GM12878 (cell line): ENCODE results near the gene HMGN3. TPM values are rescaled to one million over a fixed set of nuclear protein-coding genes. Genes with fewer than 3 reads are reported as not detected.

Experiments
- ATAC-seq: fragments of 200-7000 bp; cut with Tn5 transposase; 3 replicates; pipeline ENCODE4 v1.9.1; 2020; ENCODE audit warnings: mild to moderate bottlenecking, moderate library complexity
- BruUV-seq: library from RNA; stranded (reverse); fragments of 400-500 nt; replicated peaks from 2 replicates; lab custom pipeline; 2021; lab: Mats Ljungman, UMichigan
- CTCF ChIA-PET: fragments of 300-600 bp; sonication (Branson Sonifier 250); formaldehyde crosslinking; extraction: SDS; loops from one replicate; lab custom pipeline; 2021; ENCODE audit warnings: inconsistent platforms; lab: Yijun Ruan, JAX
- POLR2A ChIA-PET: fragments of 350-600 bp; formaldehyde crosslinking; extraction: SDS; loops from one replicate; lab custom pipeline; 2021; ENCODE audit warnings: inconsistent platforms; lab: Charles Lee
- RAD21 ChIA-PET: fragments of 300-600 bp; sonication (Branson Sonifier 250); formaldehyde crosslinking; loops from one replicate; lab custom pipeline; 2023; ENCODE audit warnings: antibody characterized with exemption; ENCODE audit not compliant: unreplicated experiment; lab: Charles Lee
- SMC1A ChIA-PET: fragments of 300-600 bp; sonication (Branson Sonifier 250); formaldehyde crosslinking; loops from one replicate; lab custom pipeline; 2023; ENCODE audit not compliant: unreplicated experiment, uncharacterized antibody; lab: Charles Lee
- DNase-seq: peaks from one replicate; pipeline ENCODE4 v3.0.0-alpha.2; 2011; ENCODE audit warnings: low read depth, low spot score
- FAIRE-seq: peaks from 3 replicates; lab custom pipeline; 2011; peaks lifted over from hg19 to GRCh38; lab: Jason Lieb, UNC
- H2AFZ ChIP-seq: 2 replicates; pipeline ENCODE4 v1.6.0; 2011; ENCODE audit warnings: low read depth, low read length, control low read depth; ENCODE audit not compliant: control insufficient read depth
- H3K27ac ChIP-seq: 2 replicates; pipeline ENCODE4 v1.5.1; 2011; ENCODE audit warnings: control low read depth; ENCODE audit not compliant: control insufficient read depth, insufficient read depth
- H3K27me3 ChIP-seq, 2 experiments: replicated peaks in 1 of 2; 2 replicates each; pipeline versions ENCODE4 v1.6.0 to v1.6.1; 2011; ENCODE audit warnings: low read length in 1 of 2; ENCODE audit not compliant: control insufficient read depth in 2 of 2, insufficient read depth in 2 of 2
- H3K36me3 ChIP-seq, 2 experiments: 2 replicates each; pipeline ENCODE4 v1.5.1; 2011; ENCODE audit warnings: low read length in 1 of 2; ENCODE audit not compliant: control insufficient read depth in 2 of 2, insufficient read depth in 2 of 2
- H3K4me1 ChIP-seq: 2 replicates; pipeline ENCODE4 v1.6.1; 2011; ENCODE audit warnings: mild to moderate bottlenecking, low read length, moderate library complexity, mixed read lengths; ENCODE audit not compliant: control insufficient read depth, insufficient read depth
- H3K4me2 ChIP-seq: 2 replicates; pipeline ENCODE4 v1.6.0; 2011; ENCODE audit warnings: control low read depth; ENCODE audit not compliant: control insufficient read depth, insufficient read depth
- H3K4me3 ChIP-seq: fragments of 200-600 bp; sonication (generic); 2 replicates; pipeline ENCODE4 v1.5.1; 2016
- H3K79me2 ChIP-seq: 2 replicates; pipeline ENCODE4 v1.6.0; 2011; ENCODE audit warnings: low read length; ENCODE audit not compliant: control insufficient read depth, insufficient read depth
- H3K9ac ChIP-seq: 2 replicates; pipeline ENCODE4 v1.8.0; 2011; ENCODE audit warnings: low read length, control low read depth, mixed read lengths; ENCODE audit not compliant: control insufficient read depth, insufficient read depth
- H3K9me3 ChIP-seq: replicated peaks from 3 replicates; pipeline ENCODE4 v1.5.1; 2011; ENCODE audit warnings: mild to moderate bottlenecking, low read length; ENCODE audit not compliant: control insufficient read depth, insufficient read depth
- H4K20me1 ChIP-seq: 2 replicates; pipeline ENCODE4 v1.6.0; 2011; ENCODE audit not compliant: control insufficient read depth, insufficient read depth
- BHLHE40 ChIP-seq, 2 experiments: fragments of 450-650 bp in 1 of 2; IDR thresholded peaks; 2 replicates each; pipeline ENCODE4 v1.6.1; 2011 to 2017; ENCODE audit warnings: low read depth in 2 of 2, borderline replicate concordance in 1 of 2, improper control_type of control experiment in 1 of 2, low read length in 1 of 2, mild to moderate bottlenecking in 1 of 2
- ESRRA ChIP-seq: IDR thresholded peaks from 2 replicates; pipeline ENCODE4 v1.6.1; 2012; ENCODE audit warnings: mild to moderate bottlenecking, low read length, improper control_type of control experiment
- IKZF2 ChIP-seq, 2 experiments: fragments of 450-650 bp; IDR thresholded peaks; 2 replicates each; pipeline ENCODE4 v1.6.1; 2017; ENCODE audit warnings: mild to moderate bottlenecking in 2 of 2, moderate library complexity in 2 of 2
- MYB ChIP-seq: fragments of 150-350 bp; IDR thresholded peaks from 2 replicates; pipeline ENCODE4 v1.6.1; 2014; ENCODE audit warnings: mild to moderate bottlenecking, low read depth, low read length, borderline replicate concordance
- MYC ChIP-seq: IDR thresholded peaks from 2 replicates; pipeline ENCODE4 v1.6.1; 2011; ENCODE audit warnings: mild to moderate bottlenecking, low read length, moderate library complexity, inconsistent platforms; ENCODE audit not compliant: insufficient read depth, insufficient replicate concordance, insufficient read length, severe bottlenecking
- SMC3 ChIP-seq: IDR thresholded peaks from 2 replicates; pipeline ENCODE4 v1.6.1; 2011; ENCODE audit warnings: low read length, improper control_type of control experiment, borderline replicate concordance
- ZNF622 ChIP-seq: fragments of 450-650 bp; IDR thresholded peaks from 2 replicates; pipeline ENCODE4 v1.6.1; 2017; ENCODE audit warnings: mild to moderate bottlenecking, inconsistent platforms
- WGBS: methylation state at CpG from one replicate; pipeline ENCODE4 v1.1.6; 2016; ENCODE audit warnings: low lambda C conversion rate; ENCODE audit not compliant: insufficient replicate concordance, insufficient coverage; ENCODE audit errors: missing lambda C conversion rate; 5-methylcytosine and 5-hydroxymethylcytosine counted together
- in situ Hi-C: fragments of 300-500 bp; cut with MboI; formaldehyde crosslinking; loops from 9 replicates; pipeline ENCODE4 v1.14.3; 2018; ENCODE audit warnings: mixed read lengths
- intact Hi-C: fragments of 100-400 bp; cut with micrococcal nuclease; formaldehyde crosslinking; loops from one replicate; pipeline ENCODE4 v1.14.2; 2022; ENCODE audit not compliant: unreplicated experiment
- polyA plus RNA-seq, 11 experiments: library from polyadenylated mRNA; depleted of rRNA in 4 of 11; unstranded in 6 of 11; stranded (reverse) in 5 of 11; fragments of >200 nt; fragmentation: Nextera tagmentation in 4 of 11; fragmentation: Illumina TruSeq in 1 of 11; extraction: Ambion mirVana in 4 of 11; extraction: Trizol in 1 of 11; gene quantifications; 1 replicate in 1 of 11; 2 replicates in 10 of 11; pipeline versions ENCODE4 v1.2.1 to v1.2.3, GENCODE V29; 2011 to 2016; ENCODE audit warnings: inconsistent platforms in 2 of 11, missing spikeins in 2 of 11, low read depth in 1 of 11
- total RNA-seq, 4 experiments: library from RNA; depleted of rRNA in 3 of 4; stranded (reverse); fragments of >200 nt in 3 of 4; fragmentation: Illumina TruSeq in 1 of 4; extraction: Trizol in 1 of 4; gene quantifications; 2 replicates each; pipeline versions ENCODE4 v1.2.1 to v1.2.3, GENCODE V29; 2013 to 2021
- TF ChIP-seq, protein P1 (sequence below): fragments of 450-650 bp; IDR thresholded peaks from 2 replicates; pipeline ENCODE4 v1.6.1; 2017; ENCODE audit warnings: borderline replicate concordance
- TF ChIP-seq, protein P2 (sequence below): fragments of 450-650 bp; IDR thresholded peaks from 2 replicates; pipeline ENCODE4 v1.6.1; 2017; ENCODE audit warnings: mild to moderate bottlenecking, moderate library complexity

HMGN3 gene
- total and polyA plus RNA-seq, 10 of the 15 experiments (the other 5 are each of a cell fraction or from before 2014, with no cell fraction given): 115 to 496 (median 262) TPM

DNA sequence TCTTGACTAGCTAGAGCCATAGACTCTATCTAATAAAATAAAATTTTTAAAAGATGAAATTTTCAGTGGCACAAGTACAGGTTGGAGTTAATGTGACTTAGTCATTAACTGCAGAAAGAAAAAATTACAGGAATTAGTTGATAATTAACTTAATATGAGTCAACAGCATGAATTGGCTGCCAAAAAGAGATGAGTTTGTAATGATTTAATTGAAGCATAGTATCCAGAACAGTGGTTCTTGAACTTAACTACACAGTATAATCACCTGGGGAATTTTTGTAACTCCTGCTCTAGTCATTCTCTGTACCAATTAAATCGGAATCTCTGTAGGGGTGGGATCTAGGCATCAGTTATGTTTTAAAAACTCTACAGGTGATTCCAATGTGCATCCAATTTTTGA, 46.3 kb upstream of the HMGN3 start:
- BruUV-seq: no TSS peak
- no peak overlapping the region for H3K4me2 ChIP-seq
- H3K9ac ChIP-seq: no peak overlapping the region
- DNase-seq: no peak
- no peaks in the 10 kb centered on the region for H3K4me1 ChIP-seq
- H3K36me3 ChIP-seq: no peaks in the 10 kb centered on the region
- ChIA-PET POLR2A (no interaction called here), SMC1A (no interaction called here), RAD21 (no interaction called here), CTCF (no interaction called here)
- H3K79me2 ChIP-seq: no peaks in the 10 kb centered on the region
- no peak overlapping the region for H3K27ac ChIP-seq
- no peak overlapping the region for H3K4me3 ChIP-seq
- FAIRE-seq: no peak
- no peaks in the 10 kb centered on the region for H3K9me3 ChIP-seq
- TF ChIP-seq BHLHE40 (IDR thresholded peaks at IDR 0.05; ENCODE audit: borderline replicate concordance in 1 of 2, low read depth in 2 of 2, low read length in 1 of 2) (no peak), IKZF2 (IDR thresholded peaks at IDR 0.05) (no peak)
- in situ Hi-C loops: no loop called here
- 61% methylated on average over 1 of the region's 1 CpG for WGBS
- intact Hi-C loops: no loop called here
- H4K20me1 ChIP-seq: no peaks in the 10 kb centered on the region
- no peak for ATAC-seq
- H3K27me3 ChIP-seq: no peaks in the 10 kb centered on the region
- H2AFZ ChIP-seq: no peak overlapping the region

DNA sequence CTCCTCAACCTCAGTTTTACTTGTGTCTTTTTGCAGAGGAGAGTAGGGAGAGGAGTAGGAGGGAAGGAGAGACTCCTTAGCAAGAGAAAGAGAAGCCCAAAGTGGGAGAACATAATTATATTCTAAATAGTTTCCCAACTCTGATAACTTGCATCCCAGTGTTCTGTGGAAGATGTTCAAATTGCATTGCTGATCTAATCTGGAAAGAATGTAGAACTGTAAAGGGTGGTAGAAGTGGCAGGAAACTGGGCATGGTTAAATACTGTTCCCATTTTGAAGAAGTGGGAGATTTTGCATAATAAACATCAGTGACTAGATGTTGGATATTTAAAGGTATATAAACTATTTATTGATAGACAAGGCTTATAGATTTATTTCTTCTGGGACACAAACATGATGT, 42.6 kb upstream of the HMGN3 start:
- CTCF ChIA-PET: no interaction called here
- SMC1A ChIA-PET: no interaction called here
- Histone ChIP-seq H3K36me3 (no peaks in the 10 kb centered on the region), H2AFZ (no peak overlapping the region), H3K4me1 (no peaks in the 10 kb centered on the region), H3K4me2 (no peak overlapping the region), H3K27me3 (no peaks in the 10 kb centered on the region), H3K4me3 (no peak overlapping the region), H3K9ac (no peak overlapping the region), H3K79me2 (no peaks in the 10 kb centered on the region), H4K20me1 (no peaks in the 10 kb centered on the region), H3K27ac (no peak overlapping the region), H3K9me3 (no peaks in the 10 kb centered on the region)
- no peak for DNase-seq
- FAIRE-seq: no peak
- intact Hi-C loops: no loop called here
- RAD21 ChIA-PET: no interaction called here
- no TSS peak for BruUV-seq
- in situ Hi-C loops: no loop called here
- POLR2A ChIA-PET: no interaction called here
- no peak for ATAC-seq
- TF ChIP-seq, protein P1, sequence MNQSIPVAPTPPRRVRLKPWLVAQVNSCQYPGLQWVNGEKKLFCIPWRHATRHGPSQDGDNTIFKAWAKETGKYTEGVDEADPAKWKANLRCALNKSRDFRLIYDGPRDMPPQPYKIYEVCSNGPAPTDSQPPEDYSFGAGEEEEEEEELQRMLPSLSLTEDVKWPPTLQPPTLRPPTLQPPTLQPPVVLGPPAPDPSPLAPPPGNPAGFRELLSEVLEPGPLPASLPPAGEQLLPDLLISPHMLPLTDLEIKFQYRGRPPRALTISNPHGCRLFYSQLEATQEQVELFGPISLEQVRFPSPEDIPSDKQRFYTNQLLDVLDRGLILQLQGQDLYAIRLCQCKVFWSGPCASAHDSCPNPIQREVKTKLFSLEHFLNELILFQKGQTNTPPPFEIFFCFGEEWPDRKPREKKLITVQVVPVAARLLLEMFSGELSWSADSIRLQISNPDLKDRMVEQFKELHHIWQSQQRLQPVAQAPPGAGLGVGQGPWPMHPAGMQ: no peak
- TF ChIP-seq ESRRA (no peak), MYB (no peak), SMC3 (no peak), MYC (no peak), ZNF622 (no peak)
- TF ChIP-seq, protein P2, sequence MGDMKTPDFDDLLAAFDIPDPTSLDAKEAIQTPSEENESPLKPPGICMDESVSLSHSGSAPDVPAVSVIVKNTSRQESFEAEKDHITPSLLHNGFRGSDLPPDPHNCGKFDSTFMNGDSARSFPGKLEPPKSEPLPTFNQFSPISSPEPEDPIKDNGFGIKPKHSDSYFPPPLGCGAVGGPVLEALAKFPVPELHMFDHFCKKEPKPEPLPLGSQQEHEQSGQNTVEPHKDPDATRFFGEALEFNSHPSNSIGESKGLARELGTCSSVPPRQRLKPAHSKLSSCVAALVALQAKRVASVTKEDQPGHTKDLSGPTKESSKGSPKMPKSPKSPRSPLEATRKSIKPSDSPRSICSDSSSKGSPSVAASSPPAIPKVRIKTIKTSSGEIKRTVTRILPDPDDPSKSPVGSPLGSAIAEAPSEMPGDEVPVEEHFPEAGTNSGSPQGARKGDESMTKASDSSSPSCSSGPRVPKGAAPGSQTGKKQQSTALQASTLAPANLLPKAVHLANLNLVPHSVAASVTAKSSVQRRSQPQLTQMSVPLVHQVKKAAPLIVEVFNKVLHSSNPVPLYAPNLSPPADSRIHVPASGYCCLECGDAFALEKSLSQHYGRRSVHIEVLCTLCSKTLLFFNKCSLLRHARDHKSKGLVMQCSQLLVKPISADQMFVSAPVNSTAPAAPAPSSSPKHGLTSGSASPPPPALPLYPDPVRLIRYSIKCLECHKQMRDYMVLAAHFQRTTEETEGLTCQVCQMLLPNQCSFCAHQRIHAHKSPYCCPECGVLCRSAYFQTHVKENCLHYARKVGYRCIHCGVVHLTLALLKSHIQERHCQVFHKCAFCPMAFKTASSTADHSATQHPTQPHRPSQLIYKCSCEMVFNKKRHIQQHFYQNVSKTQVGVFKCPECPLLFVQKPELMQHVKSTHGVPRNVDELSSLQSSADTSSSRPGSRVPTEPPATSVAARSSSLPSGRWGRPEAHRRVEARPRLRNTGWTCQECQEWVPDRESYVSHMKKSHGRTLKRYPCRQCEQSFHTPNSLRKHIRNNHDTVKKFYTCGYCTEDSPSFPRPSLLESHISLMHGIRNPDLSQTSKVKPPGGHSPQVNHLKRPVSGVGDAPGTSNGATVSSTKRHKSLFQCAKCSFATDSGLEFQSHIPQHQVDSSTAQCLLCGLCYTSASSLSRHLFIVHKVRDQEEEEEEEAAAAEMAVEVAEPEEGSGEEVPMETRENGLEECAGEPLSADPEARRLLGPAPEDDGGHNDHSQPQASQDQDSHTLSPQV: no peak
